ENCODE data around the gene FBXL5.

The FBXL5 gene

GRCh38 chr4:15688051-15688450 lies 32.9 kb upstream of the FBXL5 start:
- Histone ChIP-seq H3K9me2 (replicated peaks; ENCODE audit: insufficient read depth, low read length) (no peaks in the 10 kb centered on the region), H3F3A (ENCODE audit: insufficient read depth) (no peaks in the 10 kb centered on the region), H3K27me3 (ENCODE audit: low read length) (no peaks in the 10 kb centered on the region), H3K36me3 (ENCODE audit: low read length) (peaks cover 25% of the 10 kb centered on the region), H3K27ac (ENCODE audit: low read depth, low read length) (no peak overlapping the region), H3K79me2 (ENCODE audit: insufficient read depth, low read length) (peaks cover 16% of the 10 kb centered on the region), H3K9ac (ENCODE audit: low read length) (no peak overlapping the region), H3K9me3 (ENCODE audit: insufficient read depth, low read length) (no peaks in the 10 kb centered on the region), H4K20me1 (ENCODE audit: low read depth, low read length) (no peaks in the 10 kb centered on the region; the same call in 1 of the 2 replicates), H3K4me3 (ENCODE audit: insufficient read depth, low read length, poor library complexity, severe bottlenecking) (no peak overlapping the region), H2AFZ (ENCODE audit: low read depth, low read length, severe bottlenecking) (no peak overlapping the region), H3K4me2 (ENCODE audit: low read depth, low read length, poor library complexity, severe bottlenecking) (no peak overlapping the region)
- TF ChIP-seq EZH2phosphoT487 (conservative IDR thresholded peaks at IDR 0.05; ENCODE audit: low read length) (no peak), CTCF (IDR thresholded peaks at IDR 0.05; ENCODE audit: insufficient read depth, low read length, poor library complexity, severe bottlenecking) (no peak)

GRCh38 chr4:15684498-15684897 lies 29.3 kb upstream of the FBXL5 start:
- H3K9me2 ChIP-seq (replicated peaks; ENCODE audit: insufficient read depth, low read length), result no peaks in the 10 kb centered on the region
- H3K36me3 ChIP-seq (ENCODE audit: low read length), result peaks cover 25% of the 10 kb centered on the region
- no peak overlapping the region for H3K4me3 ChIP-seq (ENCODE audit: insufficient read depth, low read length, poor library complexity, severe bottlenecking)
- no peaks in the 10 kb centered on the region for H3F3A ChIP-seq (ENCODE audit: insufficient read depth)
- H2AFZ ChIP-seq (ENCODE audit: low read depth, low read length, severe bottlenecking), result no peak overlapping the region
- no peaks in the 10 kb centered on the region; the same call in 1 of the 2 replicates for H4K20me1 ChIP-seq (ENCODE audit: low read depth, low read length)
- H3K4me2 ChIP-seq (ENCODE audit: low read depth, low read length, poor library complexity, severe bottlenecking), result no peak overlapping the region
- TF ChIP-seq CTCF (IDR thresholded peaks at IDR 0.05; ENCODE audit: insufficient read depth, low read length, poor library complexity, severe bottlenecking), result no peak
- TF ChIP-seq EZH2phosphoT487 (conservative IDR thresholded peaks at IDR 0.05; ENCODE audit: low read length), result no peak
- no peaks in the 10 kb centered on the region for H3K9me3 ChIP-seq (ENCODE audit: insufficient read depth, low read length)
- no peak overlapping the region for H3K27ac ChIP-seq (ENCODE audit: low read depth, low read length)
- H3K79me2 ChIP-seq (ENCODE audit: insufficient read depth, low read length), result peaks cover 49% of the 10 kb centered on the region
- no peaks in the 10 kb centered on the region for H3K27me3 ChIP-seq (ENCODE audit: low read length)
- no peak overlapping the region for H3K9ac ChIP-seq (ENCODE audit: low read length)

GRCh38 chr4:15683143-15683495 lies 28.0 kb upstream of the FBXL5 start:
- H3K27ac ChIP-seq (ENCODE audit: low read depth, low read length), result no peak overlapping the region
- peak overlapping the region; percentile 95; the same call in 1 of the 2 replicates for H3K9ac ChIP-seq (ENCODE audit: low read length)
- peak overlapping the region; percentile 79 for H3K4me2 ChIP-seq (ENCODE audit: low read depth, low read length, poor library complexity, severe bottlenecking)
- peak overlapping the region; percentile 99 for H3K4me3 ChIP-seq (ENCODE audit: insufficient read depth, low read length, poor library complexity, severe bottlenecking)
- H3F3A ChIP-seq (ENCODE audit: insufficient read depth), result peaks cover 8% of the 10 kb centered on the region
- H3K27me3 ChIP-seq (ENCODE audit: low read length), result no peaks in the 10 kb centered on the region
- H3K9me2 ChIP-seq (replicated peaks; ENCODE audit: insufficient read depth, low read length), result no peaks in the 10 kb centered on the region
- peaks cover 63% of the 10 kb centered on the region for H3K79me2 ChIP-seq (ENCODE audit: insufficient read depth, low read length)
- H3K36me3 ChIP-seq (ENCODE audit: low read length), result peaks cover 27% of the 10 kb centered on the region
- no peak overlapping the region for H2AFZ ChIP-seq (ENCODE audit: low read depth, low read length, severe bottlenecking)
- TF ChIP-seq CTCF (IDR thresholded peaks at IDR 0.05; ENCODE audit: insufficient read depth, low read length, poor library complexity, severe bottlenecking), result no peak
- TF ChIP-seq EZH2phosphoT487 (conservative IDR thresholded peaks at IDR 0.05; ENCODE audit: low read length), result no peak
- H4K20me1 ChIP-seq (ENCODE audit: low read depth, low read length), result no peaks in the 10 kb centered on the region; the same call in 1 of the 2 replicates
- no peaks in the 10 kb centered on the region for H3K9me3 ChIP-seq (ENCODE audit: insufficient read depth, low read length)
